IPS-11a (cell line): ENCODE results near the gene RET.

Source experiments
- H3K4me3 ChIP-seq: one replicate; pipeline ENCODE4 v1.5.1; 2013; ENCODE audit warnings: low read depth, low read length, control low read depth

Gene RET

GRCh38 chr10:43044448-43044921 lies 32.4 kb upstream of the RET start:
- no peak overlapping the region for H3K4me3 ChIP-seq

GRCh38 chr10:43044961-43045621 lies 31.8 kb upstream of the RET start:
- H3K4me3 ChIP-seq, result no peak overlapping the region

- no peak overlapping the region for H3K4me3 ChIP-seq
Measured at GRCh38 chr10:43045631-43046287, 31.1 kb upstream of the RET start.

- no peak overlapping the region for H3K4me3 ChIP-seq
Measured at GRCh38 chr10:43046288-43046991, 30.4 kb upstream of the RET start.

- H3K4me3 ChIP-seq, result no peak overlapping the region
Measured at GRCh38 chr10:43047288-43047970, 29.4 kb upstream of the RET start.

GRCh38 chr10:43048301-43049051 lies 28.4 kb upstream of the RET start:
- H3K4me3 ChIP-seq, result no peak overlapping the region

- H3K4me3 ChIP-seq, result no peak overlapping the region
Measured at GRCh38 chr10:43049081-43049551, 27.8 kb upstream of the RET start.

GRCh38 chr10:43050011-43050410 lies 26.9 kb upstream of the RET start:
- H3K4me3 ChIP-seq, result no peak overlapping the region

- no peak overlapping the region for H3K4me3 ChIP-seq
Measured at GRCh38 chr10:43053825-43054224, 23.0 kb upstream of the RET start.

GRCh38 chr10:43054593-43054992 lies 22.3 kb upstream of the RET start:
- H3K4me3 ChIP-seq, result no peak overlapping the region

- H3K4me3 ChIP-seq, result no peak overlapping the region
Measured at GRCh38 chr10:43055217-43055616, 21.7 kb upstream of the RET start.

- no peak overlapping the region for H3K4me3 ChIP-seq
Measured at GRCh38 chr10:43055991-43056567, 20.8 kb upstream of the RET start.

- no peak overlapping the region for H3K4me3 ChIP-seq
Measured at GRCh38 chr10:43056568-43057011, 20.3 kb upstream of the RET start.

GRCh38 chr10:43057231-43057711 lies 19.6 kb upstream of the RET start:
- H3K4me3 ChIP-seq, result no peak overlapping the region

GRCh38 chr10:43057831-43058340 lies 19.0 kb upstream of the RET start:
- no peak overlapping the region for H3K4me3 ChIP-seq

GRCh38 chr10:43058716-43059335 lies 18.0 kb upstream of the RET start:
- H3K4me3 ChIP-seq, result no peak overlapping the region

GRCh38 chr10:43059336-43059720 lies 17.5 kb upstream of the RET start:
- no peak overlapping the region for H3K4me3 ChIP-seq

- H3K4me3 ChIP-seq, result no peak overlapping the region
Measured at GRCh38 chr10:43059828-43060227, 17.0 kb upstream of the RET start.

GRCh38 chr10:43060291-43060690 lies 16.6 kb upstream of the RET start:
- no peak overlapping the region for H3K4me3 ChIP-seq
